NCI-H2171 (cell line): ENCODE measurements around the gene PERP.

Experiments
- DNase-seq: peaks from one replicate; lab custom pipeline; 2025; lab: John Stamatoyannopoulos, UW

PERP gene

DNA sequence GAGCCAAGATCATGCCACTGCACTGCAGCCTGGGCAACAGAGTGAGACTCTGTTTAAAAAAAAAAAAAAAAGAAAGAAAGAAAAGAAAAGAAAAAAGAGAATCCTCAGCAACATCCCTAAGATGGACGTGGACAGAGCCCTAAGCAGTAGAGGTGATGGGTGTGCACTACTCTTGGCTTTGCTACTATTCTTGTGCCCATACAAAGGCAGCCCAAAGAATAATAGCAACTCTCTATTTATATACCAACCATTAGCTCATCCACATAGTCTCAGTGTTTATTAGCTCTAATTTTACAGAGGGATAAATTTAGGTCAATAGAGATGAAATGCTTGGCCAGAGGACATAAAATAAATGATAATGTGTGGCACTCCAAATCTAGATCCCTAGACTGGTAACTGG, 62.2 kb downstream of the PERP start:
- no peak for DNase-seq

DNA sequence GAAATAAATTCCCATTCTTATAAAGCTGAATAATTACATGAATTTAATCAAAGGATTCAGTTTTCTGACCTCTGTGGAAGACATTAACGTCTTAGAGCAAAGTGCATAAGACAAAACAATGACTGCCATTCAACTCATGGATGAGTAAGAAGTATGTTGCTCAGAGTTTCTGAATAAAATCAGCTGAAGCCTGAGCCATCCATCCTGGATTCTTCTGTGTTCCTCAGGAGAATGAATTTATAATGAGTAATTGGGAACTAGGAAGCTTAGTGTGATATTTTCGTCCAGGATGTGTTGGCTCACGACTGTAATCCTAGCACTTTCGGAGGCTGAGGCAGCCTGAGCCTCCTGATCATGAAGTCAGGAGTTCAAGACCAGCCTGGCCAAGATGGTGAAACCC, 62.8 kb downstream of the PERP start:
- no peak for DNase-seq
